WTC11 (cell line): ENCODE measurements around the gene DTX1. TPM values are rescaled to one million over a fixed set of nuclear protein-coding genes. Genes with fewer than 3 reads are reported as not detected.

Source experiments
- ATAC-seq: fragments of 200-7000 bp; cut with Tn5 transposase; 2 replicates; pipeline ENCODE4 v1.10.0; 2021; ENCODE audit warnings: mild to moderate bottlenecking, moderate library complexity
- CTCF ChIA-PET: fragments of 300-600 bp; sonication (Branson Sonifier 250); formaldehyde crosslinking; loops from one replicate; lab custom pipeline; 2021; ENCODE audit warnings: antibody characterized with exemption; lab: Charles Lee
- POLR2A ChIA-PET: fragments of 350-600 bp; sonication (Branson Sonifier 250); formaldehyde crosslinking; loops from one replicate; lab custom pipeline; 2021; ENCODE audit warnings: antibody characterized with exemption; lab: Charles Lee
- DNase-seq: peaks from one replicate; pipeline ENCODE4 v3.0.0; 2021; ENCODE audit warnings: low spot score
- H3K27ac Mint-ChIP-seq: 2 replicates; pipeline ENCODE4 v1.8.0; 2021; ENCODE audit warnings: mixed read lengths
- H3K27me3 Mint-ChIP-seq: 2 replicates; pipeline ENCODE4 v1.8.0; 2021; ENCODE audit warnings: low read depth, mild to moderate bottlenecking, moderate library complexity, mixed read lengths
- H3K36me3 Mint-ChIP-seq: 2 replicates; pipeline ENCODE4 v1.8.0; 2021; ENCODE audit warnings: mixed read lengths
- H3K4me1 Mint-ChIP-seq: 2 replicates; pipeline ENCODE4 v1.8.0; 2022; ENCODE audit warnings: mixed read lengths
- H3K4me3 Mint-ChIP-seq: 2 replicates; pipeline ENCODE4 v1.8.0; 2021; ENCODE audit warnings: mild to moderate bottlenecking, moderate library complexity, mixed read lengths
- H3K9me3 Mint-ChIP-seq: 2 replicates; pipeline ENCODE4 v1.8.0; 2021; ENCODE audit warnings: mixed read lengths
- CREM ChIP-seq: sonication (generic); formaldehyde crosslinking; IDR thresholded peaks from 2 replicates; pipeline ENCODE4 v1.8.1; 2022; ENCODE audit warnings: mild to moderate bottlenecking, missing genetic modification reagents, moderate library complexity
- ETV6 ChIP-seq: sonication (generic); formaldehyde crosslinking; IDR thresholded peaks from 2 replicates; pipeline ENCODE4 v1.8.1; 2022; ENCODE audit warnings: mild to moderate bottlenecking, missing genetic modification reagents
- FOXJ3 ChIP-seq: sonication (generic); formaldehyde crosslinking; IDR thresholded peaks from 2 replicates; pipeline ENCODE4 v1.9.0; 2021; ENCODE audit warnings: missing genetic modification reagents, mild to moderate bottlenecking, borderline replicate concordance
- FOXK1 ChIP-seq: sonication (generic); formaldehyde crosslinking; IDR thresholded peaks from 2 replicates; pipeline ENCODE4 v1.8.0; 2022; ENCODE audit warnings: mild to moderate bottlenecking, moderate library complexity, missing genetic modification reagents
- FOXP1 ChIP-seq: sonication (generic); formaldehyde crosslinking; IDR thresholded peaks from 2 replicates; pipeline ENCODE4 v1.8.0; 2022; ENCODE audit warnings: missing genetic modification reagents, mild to moderate bottlenecking, moderate library complexity, borderline replicate concordance
- GABPB1 ChIP-seq: sonication (generic); formaldehyde crosslinking; IDR thresholded peaks from 2 replicates; pipeline ENCODE4 v1.8.1; 2023; ENCODE audit warnings: mild to moderate bottlenecking, missing genetic modification reagents
- HMGA2 ChIP-seq: fragments of 250-450 bp; sonication (Bioruptor Pico); IDR thresholded peaks from 2 replicates; pipeline ENCODE4 v1.4.0; 2021; ENCODE audit warnings: mild to moderate bottlenecking, moderate library complexity
- JAZF1 ChIP-seq: fragments of 250-450 bp; sonication (Bioruptor Pico); IDR thresholded peaks from 2 replicates; pipeline ENCODE4 v1.9.0; 2021; ENCODE audit warnings: moderate library complexity, mild to moderate bottlenecking, inconsistent platforms
- MXD4 ChIP-seq: fragments of 250-450 bp; sonication (Bioruptor Pico); IDR thresholded peaks from 2 replicates; pipeline ENCODE4 v1.8.0; 2021; ENCODE audit warnings: mild to moderate bottlenecking, moderate library complexity, borderline replicate concordance
- MYBL2 ChIP-seq: sonication (generic); formaldehyde crosslinking; IDR thresholded peaks from 2 replicates; pipeline ENCODE4 v1.8.1; 2023; ENCODE audit warnings: mild to moderate bottlenecking, moderate library complexity, missing genetic modification reagents
- NFE2L1 ChIP-seq: sonication (generic); formaldehyde crosslinking; IDR thresholded peaks from 2 replicates; pipeline ENCODE4 v1.8.1; 2023; ENCODE audit warnings: missing genetic modification reagents
- NR2C2 ChIP-seq: sonication (generic); formaldehyde crosslinking; IDR thresholded peaks from 2 replicates; pipeline ENCODE4 v1.8.0; 2022; ENCODE audit warnings: mild to moderate bottlenecking, missing genetic modification reagents
- PRRX2 ChIP-seq: fragments of 250-450 bp; sonication (Bioruptor Pico); IDR thresholded peaks from 2 replicates; pipeline ENCODE4 v1.8.0; 2021; ENCODE audit warnings: mild to moderate bottlenecking
- RORB ChIP-seq: fragments of 250-450 bp; sonication (Bioruptor Pico); IDR thresholded peaks from 2 replicates; pipeline ENCODE4 v1.9.0; 2021; ENCODE audit warnings: mild to moderate bottlenecking
- TCF7 ChIP-seq: sonication (generic); formaldehyde crosslinking; IDR thresholded peaks from 2 replicates; pipeline ENCODE4 v1.8.0; 2022; ENCODE audit warnings: mild to moderate bottlenecking, low read depth, missing genetic modification reagents, moderate library complexity
- TEAD1 ChIP-seq: sonication (generic); formaldehyde crosslinking; IDR thresholded peaks from 2 replicates; pipeline ENCODE4 v1.8.0; 2022; ENCODE audit warnings: mild to moderate bottlenecking, missing genetic modification reagents
- TEAD4 ChIP-seq: sonication (generic); formaldehyde crosslinking; IDR thresholded peaks from 2 replicates; pipeline ENCODE4 v1.8.0; 2022; ENCODE audit warnings: mild to moderate bottlenecking, missing genetic modification reagents
- ZNF138 ChIP-seq: sonication (generic); formaldehyde crosslinking; conservative IDR thresholded peaks from 2 replicates; pipeline ENCODE4 v1.8.1; 2022; ENCODE audit warnings: mild to moderate bottlenecking, moderate library complexity, missing genetic modification reagents
- ZNF219 ChIP-seq: sonication (generic); formaldehyde crosslinking; IDR thresholded peaks from 2 replicates; pipeline ENCODE4 v1.8.0; 2023; ENCODE audit warnings: missing genetic modification reagents, mild to moderate bottlenecking, borderline replicate concordance
- ZNF317 ChIP-seq: sonication (generic); formaldehyde crosslinking; IDR thresholded peaks from 2 replicates; pipeline ENCODE4 v1.8.1; 2023; ENCODE audit warnings: low read depth, mild to moderate bottlenecking, moderate library complexity, missing genetic modification reagents, borderline replicate concordance
- ZNF423 ChIP-seq: fragments of 250-450 bp; sonication (Bioruptor Pico); IDR thresholded peaks from 2 replicates; pipeline ENCODE4 v2.1.2; 2022; ENCODE audit warnings: mild to moderate bottlenecking, moderate library complexity
- ZNF671 ChIP-seq: fragments of 250-450 bp; sonication (Bioruptor Pico); IDR thresholded peaks from 2 replicates; pipeline ENCODE4 v1.8.0; 2021; ENCODE audit warnings: mild to moderate bottlenecking
- total RNA-seq: library from RNA; stranded (reverse); gene quantifications from 3 replicates; pipeline ENCODE4 v1.2.3, GENCODE V29; 2021
- TF ChIP-seq, protein P1 (sequence below): sonication (generic); formaldehyde crosslinking; IDR thresholded peaks from 2 replicates; pipeline ENCODE4 v1.8.1; 2023; ENCODE audit warnings: mild to moderate bottlenecking, moderate library complexity, missing genetic modification reagents
- TF ChIP-seq, protein P2 (sequence below): sonication (generic); formaldehyde crosslinking; IDR thresholded peaks from 2 replicates; pipeline ENCODE4 v1.8.0; 2023; ENCODE audit warnings: missing genetic modification reagents
- TF ChIP-seq, protein P3 (sequence below): fragments of 250-450 bp; sonication (Bioruptor Pico); IDR thresholded peaks from 2 replicates; pipeline ENCODE4 v1.8.0; 2021; ENCODE audit warnings: mild to moderate bottlenecking
- TF ChIP-seq, protein P4 (sequence below): sonication (generic); formaldehyde crosslinking; IDR thresholded peaks from 2 replicates; pipeline ENCODE4 v1.8.1; 2022; ENCODE audit warnings: low read depth, mild to moderate bottlenecking, moderate library complexity, missing genetic modification reagents, borderline replicate concordance
- TF ChIP-seq, protein P5 (sequence below): sonication (generic); formaldehyde crosslinking; IDR thresholded peaks from 2 replicates; pipeline ENCODE4 v1.8.1; 2022; ENCODE audit warnings: mild to moderate bottlenecking, missing genetic modification reagents, moderate library complexity, borderline replicate concordance
- TF ChIP-seq, protein P6 (sequence below): sonication (generic); formaldehyde crosslinking; IDR thresholded peaks from 2 replicates; pipeline ENCODE4 v1.8.0; 2022; ENCODE audit warnings: missing genetic modification reagents

DTX1 gene
- total RNA-seq, 1 experiment from 2014 or later, result 6.2 TPM

DNA sequence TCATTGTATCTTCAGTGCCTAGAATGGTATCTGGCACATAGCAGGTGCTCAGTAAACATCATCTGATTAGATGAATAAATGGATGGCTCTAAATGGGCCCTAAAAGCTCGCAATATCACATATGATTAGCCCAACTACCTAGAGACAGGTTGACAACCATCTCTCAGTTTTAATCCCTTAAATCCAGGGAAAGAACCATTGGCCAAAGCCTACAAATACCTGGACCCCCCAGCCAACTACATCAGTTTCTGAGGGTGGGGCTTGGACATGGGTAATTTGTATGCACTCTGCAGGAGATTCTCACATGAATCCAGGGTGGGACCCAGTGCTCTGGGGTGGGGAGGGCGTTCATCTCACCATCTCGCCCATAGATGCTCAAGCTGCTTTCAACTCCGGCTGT lies 4.8 kb upstream of the DTX1 start:
- H3K9me3 Mint-ChIP-seq, result no peaks in the 10 kb centered on the region
- ATAC-seq (no peak), DNase-seq (no peak)
- peaks cover 47% of the 10 kb centered on the region for H3K27me3 Mint-ChIP-seq
- H3K4me1 Mint-ChIP-seq, result peaks cover 3% of the 10 kb centered on the region; the same call in 1 of the 2 replicates
- ChIA-PET POLR2A (no interaction called here), CTCF (interaction anchor here (1.0 to 1.7 kb wide), 2 partner anchors 41 to 42 kb away, joined by 5 read pairs; no protein-coding TSS in a partner anchor)
- H3K4me3 Mint-ChIP-seq, result no peak overlapping the region
- no peak overlapping the region for H3K27ac Mint-ChIP-seq
- TF ChIP-seq ETV6 (CRISPR knock-in tag) (no peak), TEAD1 (CRISPR knock-in tag) (no peak), HMGA2 (no peak), ZNF423 (CRISPR knock-in tag) (no peak), TEAD4 (CRISPR knock-in tag) (no peak), ZNF317 (CRISPR knock-in tag) (no peak), NR2C2 (no peak), RORB (CRISPR knock-in tag) (no peak), MYBL2 (CRISPR knock-in tag) (no peak), MXD4 (CRISPR knock-in tag) (no peak), FOXJ3 (CRISPR knock-in tag) (no peak), ZNF219 (CRISPR knock-in tag) (no peak), ZNF138 (CRISPR knock-in tag) (no peak), PRRX2 (no peak), ZNF671 (CRISPR knock-in tag) (no peak)
- TF ChIP-seq, protein P1, sequence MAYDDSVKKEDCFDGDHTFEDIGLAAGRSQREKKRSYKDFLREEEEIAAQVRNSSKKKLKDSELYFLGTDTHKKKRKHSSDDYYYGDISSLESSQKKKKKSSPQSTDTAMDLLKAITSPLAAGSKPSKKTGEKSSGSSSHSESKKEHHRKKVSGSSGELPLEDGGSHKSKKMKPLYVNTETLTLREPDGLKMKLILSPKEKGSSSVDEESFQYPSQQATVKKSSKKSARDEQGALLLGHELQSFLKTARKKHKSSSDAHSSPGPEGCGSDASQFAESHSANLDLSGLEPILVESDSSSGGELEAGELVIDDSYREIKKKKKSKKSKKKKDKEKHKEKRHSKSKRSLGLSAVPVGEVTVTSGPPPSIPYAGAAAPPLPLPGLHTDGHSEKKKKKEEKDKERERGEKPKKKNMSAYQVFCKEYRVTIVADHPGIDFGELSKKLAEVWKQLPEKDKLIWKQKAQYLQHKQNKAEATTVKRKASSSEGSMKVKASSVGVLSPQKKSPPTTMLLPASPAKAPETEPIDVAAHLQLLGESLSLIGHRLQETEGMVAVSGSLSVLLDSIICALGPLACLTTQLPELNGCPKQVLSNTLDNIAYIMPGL (CRISPR knock-in tag), result no peak
- TF ChIP-seq, protein P2, sequence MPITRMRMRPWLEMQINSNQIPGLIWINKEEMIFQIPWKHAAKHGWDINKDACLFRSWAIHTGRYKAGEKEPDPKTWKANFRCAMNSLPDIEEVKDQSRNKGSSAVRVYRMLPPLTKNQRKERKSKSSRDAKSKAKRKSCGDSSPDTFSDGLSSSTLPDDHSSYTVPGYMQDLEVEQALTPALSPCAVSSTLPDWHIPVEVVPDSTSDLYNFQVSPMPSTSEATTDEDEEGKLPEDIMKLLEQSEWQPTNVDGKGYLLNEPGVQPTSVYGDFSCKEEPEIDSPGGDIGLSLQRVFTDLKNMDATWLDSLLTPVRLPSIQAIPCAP (CRISPR knock-in tag), result no peak
- TF ChIP-seq, protein P3, sequence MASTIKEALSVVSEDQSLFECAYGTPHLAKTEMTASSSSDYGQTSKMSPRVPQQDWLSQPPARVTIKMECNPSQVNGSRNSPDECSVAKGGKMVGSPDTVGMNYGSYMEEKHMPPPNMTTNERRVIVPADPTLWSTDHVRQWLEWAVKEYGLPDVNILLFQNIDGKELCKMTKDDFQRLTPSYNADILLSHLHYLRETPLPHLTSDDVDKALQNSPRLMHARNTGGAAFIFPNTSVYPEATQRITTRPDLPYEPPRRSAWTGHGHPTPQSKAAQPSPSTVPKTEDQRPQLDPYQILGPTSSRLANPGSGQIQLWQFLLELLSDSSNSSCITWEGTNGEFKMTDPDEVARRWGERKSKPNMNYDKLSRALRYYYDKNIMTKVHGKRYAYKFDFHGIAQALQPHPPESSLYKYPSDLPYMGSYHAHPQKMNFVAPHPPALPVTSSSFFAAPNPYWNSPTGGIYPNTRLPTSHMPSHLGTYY (CRISPR knock-in tag), result no peak
- TF ChIP-seq, protein P4, sequence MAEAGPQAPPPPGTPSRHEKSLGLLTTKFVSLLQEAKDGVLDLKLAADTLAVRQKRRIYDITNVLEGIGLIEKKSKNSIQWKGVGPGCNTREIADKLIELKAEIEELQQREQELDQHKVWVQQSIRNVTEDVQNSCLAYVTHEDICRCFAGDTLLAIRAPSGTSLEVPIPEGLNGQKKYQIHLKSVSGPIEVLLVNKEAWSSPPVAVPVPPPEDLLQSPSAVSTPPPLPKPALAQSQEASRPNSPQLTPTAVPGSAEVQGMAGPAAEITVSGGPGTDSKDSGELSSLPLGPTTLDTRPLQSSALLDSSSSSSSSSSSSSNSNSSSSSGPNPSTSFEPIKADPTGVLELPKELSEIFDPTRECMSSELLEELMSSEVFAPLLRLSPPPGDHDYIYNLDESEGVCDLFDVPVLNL (CRISPR knock-in tag), result no peak
- TF ChIP-seq, all 79 proteins: peak for 0
- H3K36me3 Mint-ChIP-seq, result no peaks in the 10 kb centered on the region

DNA sequence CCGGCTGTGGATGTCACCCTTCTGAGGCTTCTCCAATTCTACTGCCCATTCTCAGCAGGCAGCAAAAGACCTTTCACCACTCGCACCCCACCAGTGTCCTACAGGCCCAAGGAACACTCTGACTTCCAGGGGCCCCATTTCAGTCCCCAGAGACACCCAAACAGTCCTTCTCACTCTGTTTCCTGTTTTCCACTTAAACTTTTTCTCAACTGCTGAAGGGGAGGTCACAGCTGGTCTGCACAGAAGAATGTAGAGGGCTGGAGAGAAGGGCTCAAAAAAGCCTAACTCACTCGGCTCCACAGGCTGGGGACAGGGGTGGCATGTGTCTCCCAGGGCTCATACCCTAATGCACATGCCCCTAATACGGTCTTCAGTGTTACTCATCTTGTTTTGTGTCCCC lies 4.2 kb upstream of the DTX1 start:
- no peak for ATAC-seq
- H3K4me3 Mint-ChIP-seq, result no peak overlapping the region

More for the DNA sequence above, 4.2 kb upstream of the DTX1 start:
- Mint-ChIP-seq H3K27me3 (peaks cover 47% of the 10 kb centered on the region), H3K9me3 (no peaks in the 10 kb centered on the region), H3K27ac (no peak overlapping the region), H3K36me3 (no peaks in the 10 kb centered on the region), H3K4me1 (peaks cover 3% of the 10 kb centered on the region; the same call in 1 of the 2 replicates)
- ChIA-PET CTCF (interaction anchor here (1.7 kb wide), 1 partner anchor 41 kb away, joined by 5 read pairs; no protein-coding TSS in a partner anchor), POLR2A (no interaction called here)
- DNase-seq, result no peak
- TF ChIP-seq NFE2L1 (no peak), ZNF671 (CRISPR knock-in tag) (no peak), JAZF1 (CRISPR knock-in tag) (no peak), CREM (CRISPR knock-in tag) (no peak), FOXK1 (CRISPR knock-in tag) (no peak), MXD4 (CRISPR knock-in tag) (no peak), TEAD1 (CRISPR knock-in tag) (no peak), TCF7 (CRISPR knock-in tag) (no peak), FOXP1 (CRISPR knock-in tag) (no peak), GABPB1 (CRISPR knock-in tag) (no peak)
- TF ChIP-seq, protein P5, sequence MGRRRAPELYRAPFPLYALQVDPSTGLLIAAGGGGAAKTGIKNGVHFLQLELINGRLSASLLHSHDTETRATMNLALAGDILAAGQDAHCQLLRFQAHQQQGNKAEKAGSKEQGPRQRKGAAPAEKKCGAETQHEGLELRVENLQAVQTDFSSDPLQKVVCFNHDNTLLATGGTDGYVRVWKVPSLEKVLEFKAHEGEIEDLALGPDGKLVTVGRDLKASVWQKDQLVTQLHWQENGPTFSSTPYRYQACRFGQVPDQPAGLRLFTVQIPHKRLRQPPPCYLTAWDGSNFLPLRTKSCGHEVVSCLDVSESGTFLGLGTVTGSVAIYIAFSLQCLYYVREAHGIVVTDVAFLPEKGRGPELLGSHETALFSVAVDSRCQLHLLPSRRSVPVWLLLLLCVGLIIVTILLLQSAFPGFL (CRISPR knock-in tag), result no peak
- TF ChIP-seq, protein P6, sequence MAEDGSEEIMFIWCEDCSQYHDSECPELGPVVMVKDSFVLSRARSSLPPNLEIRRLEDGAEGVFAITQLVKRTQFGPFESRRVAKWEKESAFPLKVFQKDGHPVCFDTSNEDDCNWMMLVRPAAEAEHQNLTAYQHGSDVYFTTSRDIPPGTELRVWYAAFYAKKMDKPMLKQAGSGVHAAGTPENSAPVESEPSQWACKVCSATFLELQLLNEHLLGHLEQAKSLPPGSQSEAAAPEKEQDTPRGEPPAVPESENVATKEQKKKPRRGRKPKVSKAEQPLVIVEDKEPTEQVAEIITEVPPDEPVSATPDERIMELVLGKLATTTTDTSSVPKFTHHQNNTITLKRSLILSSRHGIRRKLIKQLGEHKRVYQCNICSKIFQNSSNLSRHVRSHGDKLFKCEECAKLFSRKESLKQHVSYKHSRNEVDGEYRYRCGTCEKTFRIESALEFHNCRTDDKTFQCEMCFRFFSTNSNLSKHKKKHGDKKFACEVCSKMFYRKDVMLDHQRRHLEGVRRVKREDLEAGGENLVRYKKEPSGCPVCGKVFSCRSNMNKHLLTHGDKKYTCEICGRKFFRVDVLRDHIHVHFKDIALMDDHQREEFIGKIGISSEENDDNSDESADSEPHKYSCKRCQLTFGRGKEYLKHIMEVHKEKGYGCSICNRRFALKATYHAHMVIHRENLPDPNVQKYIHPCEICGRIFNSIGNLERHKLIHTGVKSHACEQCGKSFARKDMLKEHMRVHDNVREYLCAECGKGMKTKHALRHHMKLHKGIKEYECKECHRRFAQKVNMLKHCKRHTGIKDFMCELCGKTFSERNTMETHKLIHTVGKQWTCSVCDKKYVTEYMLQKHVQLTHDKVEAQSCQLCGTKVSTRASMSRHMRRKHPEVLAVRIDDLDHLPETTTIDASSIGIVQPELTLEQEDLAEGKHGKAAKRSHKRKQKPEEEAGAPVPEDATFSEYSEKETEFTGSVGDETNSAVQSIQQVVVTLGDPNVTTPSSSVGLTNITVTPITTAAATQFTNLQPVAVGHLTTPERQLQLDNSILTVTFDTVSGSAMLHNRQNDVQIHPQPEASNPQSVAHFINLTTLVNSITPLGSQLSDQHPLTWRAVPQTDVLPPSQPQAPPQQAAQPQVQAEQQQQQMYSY, result no peak
